Stimulated activated CD8-positive, alpha-beta memory T cell treated with anti-CD3 and anti-CD28 coated beads, Interleukin-2, amount 100 ng/mL, for 48 hours (primary cell): ENCODE data around the gene NFKB1.
"Not testable (repeated sequence)": the region's sequence is repeated elsewhere in the genome, so short reads cannot be mapped to it uniquely, and the experiment has no call there.

ENCODE experiments used
- DNase-seq, 2 donors: peaks; one replicate each; pipeline ENCODE4 v3.0.0-alpha.2; 2020; ENCODE audit warnings: low read depth in 2 of 2

The NFKB1 gene

GRCh38 chr4:102598086-102598761 lies 97.1 kb downstream of the NFKB1 start:
- DNase-seq = no peak

DNA sequence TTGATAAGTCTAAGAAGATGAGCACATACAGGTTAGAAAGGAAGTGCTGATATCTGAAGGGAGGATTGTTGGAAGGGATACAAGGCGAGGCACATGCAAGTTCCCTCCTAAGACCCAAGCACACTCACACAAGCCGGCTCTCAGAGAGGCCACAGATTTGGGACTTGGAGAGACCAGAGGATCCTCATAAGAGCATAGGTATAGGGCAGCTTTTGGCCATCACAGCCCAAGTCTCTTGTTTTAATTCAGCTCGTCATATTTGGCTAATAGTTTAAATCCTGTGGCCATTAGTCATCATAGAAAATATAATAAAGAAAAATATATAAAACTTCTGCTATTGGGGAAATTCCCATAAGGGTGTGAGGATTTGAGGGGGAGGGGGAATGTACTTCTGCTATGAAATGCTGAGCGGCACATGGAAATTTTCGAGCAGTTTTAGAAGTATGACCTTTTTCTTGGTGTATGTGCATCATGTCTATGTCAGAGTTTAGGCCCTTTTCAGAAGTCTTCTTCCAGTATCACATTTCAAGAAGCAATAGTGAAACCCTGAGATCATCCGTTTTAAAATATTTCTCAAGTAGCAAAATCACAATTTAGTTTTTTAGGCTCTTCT lies 97.7 kb downstream of the NFKB1 start:
- no peak for DNase-seq

DNA sequence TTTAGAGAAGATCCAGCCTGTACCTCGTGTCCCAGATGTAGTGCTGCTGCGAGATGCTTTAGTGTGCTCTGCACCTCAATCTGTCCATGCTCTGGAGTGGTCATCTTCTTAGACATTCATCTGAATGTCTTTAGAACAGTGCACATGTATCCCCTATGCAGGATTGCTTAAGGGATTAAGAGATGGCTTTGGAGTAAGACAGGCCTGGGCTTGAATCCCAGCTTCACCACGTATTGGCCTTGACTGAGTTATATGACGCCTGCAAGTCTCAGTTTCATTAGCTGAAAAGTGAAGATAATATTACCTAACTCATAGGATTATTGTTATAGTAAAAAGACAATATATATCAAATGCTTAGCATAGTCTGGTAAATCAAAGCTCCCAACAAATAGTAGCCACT lies 98.3 kb downstream of the NFKB1 start:
- DNase-seq = no peak

DNA sequence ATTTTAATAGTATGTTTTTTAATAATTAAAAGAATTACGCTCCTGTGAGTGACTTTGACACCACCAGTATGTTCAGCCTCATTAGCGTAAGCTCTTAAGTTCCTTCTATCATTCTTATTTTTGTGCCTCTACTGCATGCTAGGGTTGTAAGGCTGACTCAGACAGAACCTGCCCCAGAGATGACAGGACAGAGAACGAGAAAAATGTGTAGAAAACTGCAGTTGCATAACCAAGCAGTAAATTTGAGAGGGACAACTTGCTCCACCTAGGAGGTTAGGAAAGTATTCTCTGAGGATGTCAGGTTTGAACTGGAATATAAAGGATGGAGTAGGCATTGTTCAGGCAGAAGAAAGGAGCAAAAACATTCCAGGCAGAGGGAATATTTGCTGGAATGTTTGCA lies 98.7 kb downstream of the NFKB1 start:
- DNase-seq = no peak

DNA sequence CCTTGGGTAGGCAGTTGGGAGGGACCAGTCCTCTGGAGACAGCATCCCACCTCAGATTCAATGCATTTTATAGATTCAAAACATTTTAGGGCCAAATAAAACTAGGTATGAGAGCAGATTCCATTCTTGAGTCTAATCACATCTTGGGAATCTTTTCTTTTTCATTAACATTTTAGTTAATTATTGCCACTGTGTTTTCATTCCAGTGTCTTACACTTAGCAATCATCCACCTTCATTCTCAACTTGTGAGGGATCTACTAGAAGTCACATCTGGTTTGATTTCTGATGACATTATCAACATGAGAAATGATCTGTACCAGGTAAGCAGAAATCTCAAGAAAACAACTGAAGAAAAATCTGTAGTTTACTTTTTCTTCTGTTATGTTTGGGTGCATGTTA lies 99.5 kb downstream of the NFKB1 start:
- no peak for DNase-seq

GRCh38 chr4:102601586-102602227 lies 100.5 kb downstream of the NFKB1 start:
- no peak for DNase-seq

DNA sequence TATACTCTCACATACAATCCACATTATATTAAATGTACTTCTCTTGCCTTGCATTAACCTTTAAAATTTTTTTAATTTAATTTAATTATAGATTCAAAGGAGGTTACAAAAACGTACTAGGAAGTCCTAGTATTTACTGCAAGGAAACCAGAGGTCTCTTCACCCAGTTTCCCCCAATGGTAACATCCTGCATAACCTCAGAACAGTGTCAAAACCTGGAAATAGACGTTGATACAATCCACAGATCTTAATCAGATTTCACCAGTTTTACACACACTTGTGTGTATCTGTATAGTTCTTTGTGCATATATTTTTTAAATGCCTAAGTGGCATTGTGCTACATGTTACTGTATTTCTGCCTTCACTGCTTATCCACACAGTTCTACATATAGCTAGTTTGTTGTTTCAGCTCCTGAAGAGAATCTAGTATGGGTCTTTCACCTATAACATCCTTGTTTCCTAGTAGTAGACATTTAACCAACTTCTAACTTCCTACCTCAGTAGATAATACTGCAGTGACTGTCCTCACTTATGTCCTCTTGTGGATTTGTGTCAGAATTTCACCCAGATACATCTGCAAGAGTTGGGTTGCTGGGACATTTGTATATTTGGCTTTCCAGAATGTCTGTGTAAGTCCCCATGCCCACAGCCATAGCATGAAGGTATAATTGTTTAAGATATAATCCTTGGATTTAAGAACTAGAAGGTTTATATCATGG lies 103.2 kb downstream of the NFKB1 start:
- DNase-seq = no peak

DNA sequence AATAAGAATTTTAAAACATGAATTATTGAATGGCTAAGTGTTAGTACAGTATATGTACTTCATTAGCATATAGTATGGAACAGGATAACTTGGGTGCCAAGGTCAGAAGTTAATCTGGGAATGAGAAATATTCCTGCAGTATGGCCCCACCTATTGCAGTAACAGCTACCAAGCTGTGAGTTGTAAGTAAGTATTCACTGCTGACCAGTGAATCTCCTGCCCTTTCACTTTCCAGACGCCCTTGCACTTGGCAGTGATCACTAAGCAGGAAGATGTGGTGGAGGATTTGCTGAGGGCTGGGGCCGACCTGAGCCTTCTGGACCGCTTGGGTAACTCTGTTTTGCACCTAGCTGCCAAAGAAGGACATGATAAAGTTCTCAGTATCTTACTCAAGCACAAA lies 105.1 kb downstream of the NFKB1 start:
- no peak for DNase-seq

- DNase-seq = no peak
Measured at GRCh38 chr4:102606846-102607450, 105.8 kb downstream of the NFKB1 start.

GRCh38 chr4:102608190-102608589 lies 107.0 kb downstream of the NFKB1 start:
- no peak for DNase-seq

DNA sequence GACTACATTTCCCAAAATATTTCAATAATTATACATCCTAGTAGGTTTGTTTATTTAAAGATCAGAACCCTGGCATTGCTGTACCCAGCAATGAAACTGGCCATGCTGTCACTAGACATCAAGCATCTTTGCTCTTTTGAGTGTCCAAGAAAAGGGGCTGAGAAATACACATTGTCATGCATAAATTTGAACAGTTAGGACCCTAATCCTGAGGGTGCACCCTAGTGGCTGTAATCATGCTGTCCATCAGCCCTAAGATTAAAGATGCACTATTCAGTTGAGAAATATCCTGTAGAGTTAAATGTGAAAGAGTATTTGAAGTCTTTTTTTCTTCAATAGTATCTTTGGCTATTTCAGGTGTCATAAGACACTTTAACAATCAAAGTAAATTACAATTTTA lies 108.8 kb downstream of the NFKB1 start:
- DNase-seq = no peak

GRCh38 chr4:102610476-102610875 lies 109.3 kb downstream of the NFKB1 start:
- DNase-seq = no peak

- DNase-seq = no peak
Measured at GRCh38 chr4:102612210-102612609, 111.1 kb downstream of the NFKB1 start.

DNA sequence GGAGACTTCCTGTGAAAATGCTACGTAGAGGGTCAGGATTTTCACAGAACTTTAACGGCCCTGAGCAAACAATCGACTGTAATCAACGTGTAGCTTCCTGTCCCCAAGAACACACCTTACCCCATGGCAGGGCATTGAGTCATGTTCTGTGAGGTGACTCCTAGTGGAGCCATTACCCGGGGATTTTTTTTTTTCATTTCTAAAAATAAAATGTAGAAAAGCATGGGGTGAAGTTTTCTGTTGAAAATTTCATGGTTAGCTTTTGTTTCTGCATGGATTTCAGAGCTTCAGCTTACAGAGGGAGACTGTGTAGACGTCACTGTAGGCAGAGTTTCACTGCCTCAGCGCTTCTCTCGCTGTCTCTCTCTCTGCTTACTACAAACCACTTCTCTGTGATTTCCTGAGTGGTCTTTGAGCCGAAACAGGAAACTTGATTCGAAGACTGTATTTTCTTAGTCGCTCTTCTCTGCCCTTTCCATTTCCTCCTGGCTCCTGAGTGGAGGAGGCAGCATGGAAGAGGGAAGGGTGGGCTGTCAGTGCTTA lies 111.7 kb downstream of the NFKB1 start:
- DNase-seq = no peak

- no peak for DNase-seq
Measured at GRCh38 chr4:102614801-102615200, 113.6 kb downstream of the NFKB1 start.

DNA sequence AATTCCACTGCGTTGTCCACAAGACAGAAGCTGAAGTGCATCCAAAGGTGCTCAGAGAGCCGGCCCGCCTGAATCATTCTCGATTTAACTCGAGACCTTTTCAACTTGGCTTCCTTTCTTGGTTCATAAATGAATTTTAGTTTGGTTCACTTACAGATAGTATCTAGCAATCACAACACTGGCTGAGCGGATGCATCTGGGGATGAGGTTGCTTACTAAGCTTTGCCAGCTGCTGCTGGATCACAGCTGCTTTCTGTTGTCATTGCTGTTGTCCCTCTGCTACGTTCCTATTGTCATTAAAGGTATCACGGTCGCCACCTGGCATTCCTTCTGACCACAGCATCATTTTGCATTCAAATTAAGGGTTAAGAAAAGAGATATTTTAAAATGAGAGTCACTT lies 115.5 kb downstream of the NFKB1 start:
- no peak for DNase-seq

DNA sequence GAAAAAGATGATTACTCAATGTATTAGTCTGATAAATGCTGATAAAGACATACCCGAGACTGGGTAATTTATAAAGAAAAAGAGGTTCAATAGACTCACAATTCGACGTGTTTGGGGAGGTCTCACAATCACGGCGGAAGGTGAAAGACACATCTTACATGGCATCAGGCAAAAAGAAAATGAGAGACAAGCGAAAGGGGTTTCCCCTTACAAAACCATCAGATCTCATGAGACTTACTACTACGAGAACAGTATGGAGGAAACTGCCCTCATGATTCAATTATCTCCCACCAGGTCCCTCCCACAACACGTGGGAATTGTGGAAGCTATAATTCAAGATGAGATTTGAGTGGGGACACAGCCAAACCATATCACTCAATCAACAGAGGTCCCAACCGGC lies 117.9 kb downstream of the NFKB1 start:
- DNase-seq = not testable (repeated sequence)

DNA sequence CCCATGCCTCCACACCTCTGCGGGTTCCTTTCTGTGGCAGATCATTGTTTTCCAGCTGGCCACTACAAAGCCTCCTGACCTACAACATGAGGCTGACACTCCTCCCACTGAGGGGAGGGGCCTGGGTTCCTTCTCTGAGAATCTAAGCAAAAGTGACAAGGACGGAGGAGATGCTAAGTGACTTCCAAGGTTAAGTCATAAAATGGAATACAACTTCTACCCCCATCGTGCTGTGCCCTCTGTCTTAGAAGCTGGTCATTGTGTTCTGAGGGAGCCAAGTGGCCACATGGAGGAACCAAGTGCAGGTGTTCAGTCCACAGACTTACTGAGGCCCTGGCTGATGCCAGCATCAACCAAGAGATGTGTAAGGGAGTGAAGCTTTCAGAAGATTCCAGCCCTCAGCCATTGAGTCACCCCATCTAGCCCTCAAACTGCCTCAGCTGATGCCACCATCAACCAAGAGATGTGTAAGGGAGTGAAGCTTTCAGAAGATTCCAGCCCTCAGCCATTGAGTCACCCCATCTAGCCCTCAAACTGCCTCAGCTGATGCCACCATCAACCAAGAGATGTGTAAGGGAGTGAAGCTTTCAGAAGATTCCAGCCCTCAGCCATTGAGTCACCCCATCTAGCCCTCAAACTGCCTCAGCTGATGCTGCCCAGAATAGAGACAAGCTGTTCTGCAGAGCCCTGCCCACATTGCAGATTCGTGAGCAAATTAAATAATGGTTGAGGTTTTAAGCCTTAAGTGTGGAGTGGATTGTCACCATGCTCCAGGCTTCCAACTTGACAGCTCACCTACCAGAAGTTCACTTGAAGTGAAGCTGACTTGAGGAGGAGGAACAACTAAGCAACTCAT lies 118.8 kb downstream of the NFKB1 start:
- not testable (repeated sequence) for DNase-seq

- no peak for DNase-seq
Measured at GRCh38 chr4:102620697-102621497, 119.7 kb downstream of the NFKB1 start.

GRCh38 chr4:102623622-102624021 lies 122.5 kb downstream of the NFKB1 start:
- DNase-seq = no peak
